GM12865 (cell line): ENCODE results near the gene CSKMT.
"Not testable (repeated sequence)": the region's sequence is repeated elsewhere in the genome, so short reads cannot be mapped to it uniquely, and the experiment has no call there.

Source experiments
- DNase-seq: peaks from one replicate; pipeline ENCODE4 v3.0.0; 2010; ENCODE audit warnings: low read depth
- H3K4me3 ChIP-seq: 2 replicates; pipeline ENCODE4 v1.5.1; 2011; ENCODE audit warnings: mild to moderate bottlenecking, low read depth, low read length, control low read depth
- CTCF ChIP-seq: IDR thresholded peaks from 2 replicates; pipeline ENCODE4 v1.5.1; 2011; ENCODE audit warnings: low read length, control low read depth, low read depth, inconsistent platforms; ENCODE audit not compliant: insufficient read depth; ENCODE audit errors: missing control alignments

CSKMT gene

GRCh38 chr11:62647609-62648005 is 17.5 kb upstream of the CSKMT start:
- DNase-seq, result no peak
- no peak for TF ChIP-seq CTCF
- H3K4me3 ChIP-seq, result no peak overlapping the region

- no peak for DNase-seq
- H3K4me3 ChIP-seq, result no peak overlapping the region
- TF ChIP-seq CTCF, result no peak
Observed at GRCh38 chr11:62648185-62648966, 16.7 kb upstream of the CSKMT start.

DNA sequence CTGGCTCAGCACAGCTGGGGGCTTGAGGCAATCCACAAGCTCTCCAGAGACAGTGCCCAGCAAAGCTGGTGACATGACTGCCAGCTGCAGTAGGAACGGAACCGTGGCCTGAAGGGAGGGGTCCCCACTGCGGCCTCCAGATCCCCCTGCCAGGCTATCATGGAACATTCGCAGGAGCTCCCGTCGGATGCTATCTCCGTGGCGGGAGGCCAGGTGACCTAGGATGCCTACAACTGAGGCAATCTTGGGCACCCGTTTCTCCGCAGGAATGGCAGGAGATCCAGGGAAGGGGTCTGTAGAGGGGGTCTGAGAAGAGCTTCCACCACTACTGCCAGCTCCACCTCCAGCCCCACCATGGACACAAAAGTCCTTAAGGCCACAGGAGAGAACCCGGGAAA is 16.1 kb upstream of the CSKMT start:
- no peak for DNase-seq
- no peak for TF ChIP-seq CTCF
- H3K4me3 ChIP-seq, result no peak overlapping the region

- DNase-seq, result no peak
- no peak overlapping the region for H3K4me3 ChIP-seq
- TF ChIP-seq CTCF, result no peak
Observed at GRCh38 chr11:62649486-62649885, 15.6 kb upstream of the CSKMT start.

- H3K4me3 ChIP-seq, DNase-seq: not testable (repeated sequence)
Observed at GRCh38 chr11:62650283-62650682, 14.8 kb upstream of the CSKMT start.

GRCh38 chr11:62652161-62653006 is 12.7 kb upstream of the CSKMT start:
- no peak for DNase-seq
- TF ChIP-seq CTCF, result no peak
- peak overlapping the region; percentile 95 for H3K4me3 ChIP-seq

DNA sequence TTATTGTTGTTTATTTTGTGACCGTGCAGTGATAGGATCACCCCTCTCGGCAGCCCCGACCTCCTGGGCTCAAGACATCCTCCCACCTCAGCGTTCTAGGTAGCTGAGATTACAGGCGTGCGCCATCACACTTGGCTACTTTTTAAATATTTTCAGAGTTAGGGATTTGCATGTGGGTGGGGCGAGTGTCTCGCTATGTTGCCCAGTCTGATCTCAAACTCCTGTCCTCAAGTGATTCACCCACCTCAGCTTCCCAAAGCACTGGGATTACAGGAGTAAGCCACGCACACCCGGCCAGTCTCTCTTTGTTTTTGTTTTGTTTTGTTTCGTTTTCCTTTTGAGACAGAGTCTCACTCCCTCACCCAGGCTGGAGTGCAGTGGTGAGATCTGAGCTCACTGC is 10.8 kb upstream of the CSKMT start:
- TF ChIP-seq CTCF, result no peak
- H3K4me3 ChIP-seq, result no peak overlapping the region
- DNase-seq, result no peak
